ENCODE results near the gene APOD. TPM values are rescaled to one million over a fixed set of nuclear protein-coding genes. Genes with fewer than 3 reads are reported as not detected.

APOD gene
- total and polyA plus RNA-seq, 9 of the 15 experiments (the other 6 are each of a cell fraction or from before 2014, with no cell fraction given) = 0.18 to 0.50 (median 0.35) TPM; not detected in 1

- Histone ChIP-seq H3K79me2 (ENCODE audit: control insufficient read depth, insufficient read depth, low read length) (no peaks in the 10 kb centered on the region), H3K9me1 (ENCODE audit: control insufficient read depth, insufficient read depth, low read length) (no peaks in the 10 kb centered on the region), H3K9ac (ENCODE audit: insufficient read depth in 1 of 2, low read depth in 2 of 2, low read length in 2 of 2) (no peak overlapping the region), H3K4me3 (no peak overlapping the region), H3K27ac (ENCODE audit: extremely low read depth, low read depth, low read length) (no peak overlapping the region), H3K4me2 (ENCODE audit: insufficient read depth, low read length) (no peak overlapping the region), H2AFZ (ENCODE audit: low read depth, low read length) (no peak overlapping the region), H3K27me3 (ENCODE audit: control insufficient read depth in 2 of 2, insufficient read depth in 2 of 2, low read length in 2 of 2) (peaks cover 4 to 7% of the 10 kb centered on the region in 2 experiments; a peak in 4 of 5 replicates), H4K20me1 (replicated peaks; ENCODE audit: control insufficient read depth, insufficient read depth, low read length) (no peaks in the 10 kb centered on the region), H3K4me1 (replicated peaks in 1 of 2; ENCODE audit: control insufficient read depth in 2 of 2, insufficient read depth in 2 of 2, low read length in 2 of 2) (peaks cover 0 to 3% of the 10 kb centered on the region in 2 experiments; a peak in 1 of 5 replicates), H3K9me3 (replicated peaks; ENCODE audit: control insufficient read depth, insufficient read depth, low read depth, low read length) (no peaks in the 10 kb centered on the region), H3K36me3 (ENCODE audit: control insufficient read depth, insufficient read depth, low read length) (no peaks in the 10 kb centered on the region)
- ChIA-PET POLR2A (no interaction called here), CTCF (ENCODE audit: low intra/inter-chr PET ratio) (interaction anchor here (0.6 to 1.1 kb wide), 4 partner anchors 12 to 937 kb away, joined by 3 to 5 read pairs (median 4); partner anchors contain the start of gene XXYLT1)
- in situ Hi-C loops (cut with MboI) (no loop called here), intact Hi-C loops (cut with micrococcal nuclease) (loop anchor here (1.0 to 5.0 kb wide), 3 partner anchors 54 to 292 kb away; no protein-coding TSS in a partner anchor)
- peak; percentile 79 for ATAC-seq
- 22% methylated on average over 3 of the region's 3 CpGs for WGBS (ENCODE audit: insufficient coverage, low coverage, missing lambda C conversion rate)
- BruUV-seq (replicated peaks) = no TSS peak
- peak; percentile 81 for FAIRE-seq
- peak; percentile 41 to 67 (median 54) for DNase-seq (ENCODE audit: extremely low read depth in 1 of 4, low spot score in 3 of 4)
- no peak for TF ChIP-seq MCM2 (IDR thresholded peaks at IDR 0.05; ENCODE audit: low read depth)
- TF ChIP-seq, protein P1, sequence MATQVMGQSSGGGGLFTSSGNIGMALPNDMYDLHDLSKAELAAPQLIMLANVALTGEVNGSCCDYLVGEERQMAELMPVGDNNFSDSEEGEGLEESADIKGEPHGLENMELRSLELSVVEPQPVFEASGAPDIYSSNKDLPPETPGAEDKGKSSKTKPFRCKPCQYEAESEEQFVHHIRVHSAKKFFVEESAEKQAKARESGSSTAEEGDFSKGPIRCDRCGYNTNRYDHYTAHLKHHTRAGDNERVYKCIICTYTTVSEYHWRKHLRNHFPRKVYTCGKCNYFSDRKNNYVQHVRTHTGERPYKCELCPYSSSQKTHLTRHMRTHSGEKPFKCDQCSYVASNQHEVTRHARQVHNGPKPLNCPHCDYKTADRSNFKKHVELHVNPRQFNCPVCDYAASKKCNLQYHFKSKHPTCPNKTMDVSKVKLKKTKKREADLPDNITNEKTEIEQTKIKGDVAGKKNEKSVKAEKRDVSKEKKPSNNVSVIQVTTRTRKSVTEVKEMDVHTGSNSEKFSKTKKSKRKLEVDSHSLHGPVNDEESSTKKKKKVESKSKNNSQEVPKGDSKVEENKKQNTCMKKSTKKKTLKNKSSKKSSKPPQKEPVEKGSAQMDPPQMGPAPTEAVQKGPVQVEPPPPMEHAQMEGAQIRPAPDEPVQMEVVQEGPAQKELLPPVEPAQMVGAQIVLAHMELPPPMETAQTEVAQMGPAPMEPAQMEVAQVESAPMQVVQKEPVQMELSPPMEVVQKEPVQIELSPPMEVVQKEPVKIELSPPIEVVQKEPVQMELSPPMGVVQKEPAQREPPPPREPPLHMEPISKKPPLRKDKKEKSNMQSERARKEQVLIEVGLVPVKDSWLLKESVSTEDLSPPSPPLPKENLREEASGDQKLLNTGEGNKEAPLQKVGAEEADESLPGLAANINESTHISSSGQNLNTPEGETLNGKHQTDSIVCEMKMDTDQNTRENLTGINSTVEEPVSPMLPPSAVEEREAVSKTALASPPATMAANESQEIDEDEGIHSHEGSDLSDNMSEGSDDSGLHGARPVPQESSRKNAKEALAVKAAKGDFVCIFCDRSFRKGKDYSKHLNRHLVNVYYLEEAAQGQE (IDR thresholded peaks at IDR 0.05; ENCODE audit: borderline replicate concordance) = peak; percentile 70
- TF ChIP-seq, protein P1 (CRISPR knock-in tag; IDR thresholded peaks at IDR 0.05; ENCODE audit: low read depth) = no peak
- TF ChIP-seq TBL1XR1 (IDR thresholded peaks at IDR 0.05; ENCODE audit: low read length in 2 of 2) = no peak
- TF ChIP-seq ELK1 (CRISPR knock-in tag; IDR thresholded peaks at IDR 0.05) = no peak
- no peak for TF ChIP-seq ZNF217 (CRISPR knock-in tag; IDR thresholded peaks at IDR 0.05)
- TF ChIP-seq, protein P2, sequence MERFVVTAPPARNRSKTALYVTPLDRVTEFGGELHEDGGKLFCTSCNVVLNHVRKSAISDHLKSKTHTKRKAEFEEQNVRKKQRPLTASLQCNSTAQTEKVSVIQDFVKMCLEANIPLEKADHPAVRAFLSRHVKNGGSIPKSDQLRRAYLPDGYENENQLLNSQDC (CRISPR knock-in tag; IDR thresholded peaks at IDR 0.05) = no peak
- TF ChIP-seq CTBP1 (IDR thresholded peaks at IDR 0.05; ENCODE audit: borderline replicate concordance) = no peak
- no peak for TF ChIP-seq HSF4 (CRISPR knock-in tag; IDR thresholded peaks at IDR 0.05; ENCODE audit: borderline replicate concordance)
- TF ChIP-seq GATAD2B (IDR thresholded peaks at IDR 0.05; ENCODE audit: borderline replicate concordance) = no peak
- TF ChIP-seq MTA2 (IDR thresholded peaks at IDR 0.05; ENCODE audit: low read depth) = no peak
- TF ChIP-seq RBM15 (IDR thresholded peaks at IDR 0.05; ENCODE audit: insufficient read depth, low read length) = no peak
- no peak for TF ChIP-seq SMAD1 (IDR thresholded peaks at IDR 0.05; ENCODE audit: low read depth, low read length, partially characterized antibody)
Measured at GRCh38 chr3:195558602-195559001, 25.1 kb downstream of the APOD start.
